CD4-positive, alpha-beta T cell (primary cell): ENCODE results near the gene LCOR. TPM values are rescaled to one million over a fixed set of nuclear protein-coding genes. Genes with fewer than 3 reads are reported as not detected.

Experiments
- ATAC-seq: fragments of 200-7000 bp; cut with Tn5 transposase; one replicate; pipeline ENCODE4 v1.10.0; 2022; ENCODE audit warnings: mild to moderate bottlenecking; ENCODE audit not compliant: poor library complexity
- CTCF ChIA-PET: fragments of 350-600 bp; sonication (Branson Sonifier 250); formaldehyde crosslinking; loops from one replicate; lab custom pipeline; 2021; ENCODE audit warnings: antibody characterized with exemption, inconsistent platforms; lab: Charles Lee
- POLR2A ChIA-PET: fragments of 350-600 bp; sonication (Branson Sonifier 250); formaldehyde crosslinking; loops from one replicate; lab custom pipeline; 2021; ENCODE audit warnings: antibody characterized with exemption, inconsistent platforms; lab: Charles Lee
- DNase-seq, 14 experiments: peaks; one replicate each; pipeline ENCODE4 v3.0.0-alpha.2; 2013 to 2020; ENCODE audit warnings: mixed read lengths in 2 of 14
- H3K27ac ChIP-seq, 2 donors: one replicate each; pipeline versions ENCODE4 v1.5.1 to v1.7.0; 2013; ENCODE audit warnings: low read length in 2 of 2, low read depth in 1 of 2, mild to moderate bottlenecking in 1 of 2
- H3K27me3 ChIP-seq, 2 experiments: 1 replicate in 1 of 2; 2 replicates in 1 of 2; pipeline versions ENCODE4 v1.6.1 to v1.7.0; 2013; ENCODE audit warnings: low read length in 2 of 2, control low read depth in 1 of 2, mild to moderate bottlenecking in 1 of 2, moderate library complexity in 1 of 2; ENCODE audit not compliant: insufficient read depth in 2 of 2, control insufficient read depth in 1 of 2
- H3K36me3 ChIP-seq: one replicate; pipeline ENCODE4 v1.6.1; 2013; ENCODE audit warnings: low read length, control low read depth; ENCODE audit not compliant: insufficient read depth
- H3K4me1 ChIP-seq: one replicate; pipeline ENCODE4 v1.6.1; 2013; ENCODE audit warnings: low read length, control low read depth; ENCODE audit not compliant: insufficient read depth
- H3K4me3 ChIP-seq: one replicate; pipeline ENCODE4 v1.5.1; 2013; ENCODE audit warnings: mild to moderate bottlenecking, low read length, moderate library complexity
- H3K9me3 ChIP-seq, 2 experiments: 1 replicate in 1 of 2; 2 replicates in 1 of 2; pipeline versions ENCODE4 v1.6.1 to v1.7.0; 2013; ENCODE audit warnings: low read length in 2 of 2, mild to moderate bottlenecking in 2 of 2, control low read depth in 1 of 2, moderate library complexity in 1 of 2; ENCODE audit not compliant: control insufficient read depth in 1 of 2, insufficient read depth in 1 of 2
- H3K27ac Mint-ChIP-seq: one replicate; pipeline ENCODE4 v1.8.0; 2020; ENCODE audit warnings: mixed read lengths
- H3K27me3 Mint-ChIP-seq: one replicate; pipeline ENCODE4 v1.8.0; 2021; ENCODE audit warnings: mixed read lengths
- H3K36me3 Mint-ChIP-seq: one replicate; pipeline ENCODE4 v1.8.0; 2021; ENCODE audit warnings: low read depth, mixed read lengths
- H3K4me1 Mint-ChIP-seq: one replicate; pipeline ENCODE4 v1.8.0; 2021; ENCODE audit warnings: low read depth, mixed read lengths
- H3K4me3 Mint-ChIP-seq: one replicate; pipeline ENCODE4 v1.8.0; 2020; ENCODE audit warnings: mild to moderate bottlenecking, mixed read lengths
- H3K9me3 Mint-ChIP-seq: one replicate; pipeline ENCODE4 v1.8.0; 2020; ENCODE audit warnings: mixed read lengths
- intact Hi-C, 2 experiments: fragments of 100-400 bp; cut with DNase I in 1 of 2; cut with micrococcal nuclease in 1 of 2; formaldehyde crosslinking; loops; one replicate each; pipeline versions ENCODE4 v1.15.1 to v1.9.0; 2023 to 2025; cut with DNase I, micrococcal nuclease
- total RNA-seq, 174 experiments: library from RNA in 2 of 174; stranded (reverse) in 2 of 174; gene quantifications; one replicate each; pipeline ENCODE4 v1.2.3 and lab custom pipeline; 2021 to 2026
- TF ChIP-seq, protein P1 (sequence below): fragments of 200-600 bp; IDR thresholded peaks from one replicate; pipeline ENCODE4 v1.8.0; 2022; ENCODE audit warnings: antibody characterized with exemption, mild to moderate bottlenecking

The LCOR gene
- total RNA-seq, 2 experiments from 2014 or later, result 46.0 to 56.0 TPM

DNA sequence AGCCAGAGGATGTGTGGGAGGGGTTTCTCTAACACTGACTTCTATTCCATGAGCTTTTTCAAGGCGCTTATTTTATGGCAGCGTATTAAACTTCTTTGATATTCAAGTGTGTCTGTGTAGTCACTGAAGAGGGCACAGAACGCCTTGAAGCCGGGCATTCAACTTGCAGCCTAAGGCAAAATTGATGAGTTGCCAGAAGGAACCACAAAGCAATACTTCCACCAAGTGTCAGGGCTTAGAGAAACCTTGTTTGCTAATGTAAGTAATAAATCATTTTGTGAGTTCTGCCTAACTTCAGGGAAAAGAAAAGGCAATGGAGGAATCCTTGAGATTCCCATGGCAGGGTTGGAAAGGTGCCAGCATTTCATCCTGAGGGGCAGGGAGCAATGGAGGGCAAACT, 163.8 kb downstream of the LCOR start:
- H3K27ac Mint-ChIP-seq, result no peak overlapping the region
- POLR2A ChIA-PET, result interaction anchor here (0.6 kb wide), 1 partner anchor 46 kb away, joined by 5 read pairs; no protein-coding TSS in a partner anchor
- intact Hi-C loops, result no loop called here

DNA sequence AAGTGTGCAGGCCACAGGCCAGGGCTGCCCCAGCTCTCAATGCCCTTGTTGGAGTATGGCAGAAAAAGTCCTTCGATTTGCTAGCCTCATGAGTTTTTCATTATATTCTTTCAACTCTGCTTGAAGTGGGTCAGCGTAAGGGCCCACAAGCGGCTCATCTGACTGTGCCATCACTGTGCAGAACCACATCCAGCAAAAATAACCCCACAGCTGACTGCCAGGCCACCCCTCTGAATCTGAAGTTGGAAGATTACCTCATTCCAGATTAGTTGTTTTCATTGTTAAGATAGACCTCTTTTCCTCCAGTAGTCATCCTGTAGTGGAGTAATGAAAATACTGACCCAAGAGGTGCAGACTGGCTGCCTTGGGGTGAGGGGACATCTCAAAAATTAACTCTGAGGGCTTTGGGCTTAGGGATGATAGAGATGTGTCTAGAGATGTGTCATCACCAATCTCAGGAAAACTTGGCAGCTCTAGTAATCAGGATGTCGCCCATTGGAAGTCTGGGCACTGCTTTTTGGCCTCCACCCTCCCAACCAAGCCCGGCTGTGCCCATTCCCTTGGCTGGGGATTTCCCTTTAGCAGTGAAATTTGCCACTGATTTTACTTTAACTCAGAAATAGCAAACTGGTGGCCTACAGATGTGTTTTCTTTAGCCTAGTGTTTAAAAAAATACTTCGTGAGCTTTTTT, 164.3 kb downstream of the LCOR start:
- no peaks in the 10 kb centered on the region for H3K36me3 Mint-ChIP-seq
- DNase-seq, result no peak
- ChIA-PET POLR2A (interaction anchor here (0.6 kb wide), 1 partner anchor 47 kb away, joined by 5 read pairs; no protein-coding TSS in a partner anchor), CTCF (no interaction called here)
- Histone ChIP-seq H3K27ac (no peak overlapping the region), H3K4me3 (no peak overlapping the region), H3K27me3 (no peaks in the 10 kb centered on the region), H3K9me3 (no peaks in the 10 kb centered on the region), H3K4me1 (no peaks in the 10 kb centered on the region), H3K36me3 (no peaks in the 10 kb centered on the region)
- intact Hi-C loops, result no loop called here
- TF ChIP-seq, protein P1, sequence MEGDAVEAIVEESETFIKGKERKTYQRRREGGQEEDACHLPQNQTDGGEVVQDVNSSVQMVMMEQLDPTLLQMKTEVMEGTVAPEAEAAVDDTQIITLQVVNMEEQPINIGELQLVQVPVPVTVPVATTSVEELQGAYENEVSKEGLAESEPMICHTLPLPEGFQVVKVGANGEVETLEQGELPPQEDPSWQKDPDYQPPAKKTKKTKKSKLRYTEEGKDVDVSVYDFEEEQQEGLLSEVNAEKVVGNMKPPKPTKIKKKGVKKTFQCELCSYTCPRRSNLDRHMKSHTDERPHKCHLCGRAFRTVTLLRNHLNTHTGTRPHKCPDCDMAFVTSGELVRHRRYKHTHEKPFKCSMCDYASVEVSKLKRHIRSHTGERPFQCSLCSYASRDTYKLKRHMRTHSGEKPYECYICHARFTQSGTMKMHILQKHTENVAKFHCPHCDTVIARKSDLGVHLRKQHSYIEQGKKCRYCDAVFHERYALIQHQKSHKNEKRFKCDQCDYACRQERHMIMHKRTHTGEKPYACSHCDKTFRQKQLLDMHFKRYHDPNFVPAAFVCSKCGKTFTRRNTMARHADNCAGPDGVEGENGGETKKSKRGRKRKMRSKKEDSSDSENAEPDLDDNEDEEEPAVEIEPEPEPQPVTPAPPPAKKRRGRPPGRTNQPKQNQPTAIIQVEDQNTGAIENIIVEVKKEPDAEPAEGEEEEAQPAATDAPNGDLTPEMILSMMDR, result no peak
- no peaks in the 10 kb centered on the region for H3K27me3 Mint-ChIP-seq
- no peaks in the 10 kb centered on the region for H3K9me3 Mint-ChIP-seq
- no peak overlapping the region for H3K27ac Mint-ChIP-seq
- no peaks in the 10 kb centered on the region for H3K4me1 Mint-ChIP-seq
- ATAC-seq, result no peak
- H3K4me3 Mint-ChIP-seq, result no peak overlapping the region

More for the DNA sequence above, 163.8 kb downstream of the LCOR start:
- H3K4me1 Mint-ChIP-seq, result no peaks in the 10 kb centered on the region
- no peaks in the 10 kb centered on the region for H3K36me3 ChIP-seq
- CTCF ChIA-PET, result no interaction called here
- H3K27me3 Mint-ChIP-seq, result no peaks in the 10 kb centered on the region
- no peaks in the 10 kb centered on the region for H3K27me3 ChIP-seq
- no peak overlapping the region for H3K4me3 ChIP-seq
- no peak overlapping the region for H3K27ac ChIP-seq
- no peaks in the 10 kb centered on the region for H3K4me1 ChIP-seq
- TF ChIP-seq, protein P1, result no peak
- DNase-seq, result no peak
- no peaks in the 10 kb centered on the region for H3K9me3 ChIP-seq
- no peak for ATAC-seq
- H3K4me3 Mint-ChIP-seq, result no peak overlapping the region
- H3K36me3 Mint-ChIP-seq, result no peaks in the 10 kb centered on the region
- H3K9me3 Mint-ChIP-seq, result no peaks in the 10 kb centered on the region

DNA sequence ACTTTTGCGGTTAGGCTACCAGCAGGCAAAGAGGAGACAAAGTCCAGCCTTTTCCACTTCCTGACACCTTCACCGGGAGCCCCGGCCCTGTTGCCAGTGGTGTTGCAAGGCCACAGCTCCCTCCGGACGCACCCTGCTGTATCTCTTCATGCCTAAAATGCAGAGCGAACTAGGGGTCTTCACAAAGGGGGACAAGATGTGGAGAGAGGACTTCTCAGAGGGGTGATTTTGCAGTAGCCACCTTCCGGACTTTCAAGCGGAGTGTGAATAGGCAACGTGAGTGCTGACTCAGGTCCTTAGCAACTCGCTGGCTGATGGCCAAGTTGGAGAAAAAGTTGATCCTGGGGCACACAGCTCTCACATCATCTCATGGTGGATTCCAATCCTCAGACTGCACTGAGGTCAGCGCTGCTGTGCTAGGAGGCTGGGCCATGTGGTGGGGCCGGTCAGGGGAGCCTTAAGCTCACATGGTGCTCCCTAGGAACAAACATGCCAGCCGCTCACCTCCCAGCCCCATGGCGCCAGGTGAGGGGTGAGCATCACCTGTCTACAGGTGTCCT, 166.3 kb downstream of the LCOR start:
- no peaks in the 10 kb centered on the region for H3K36me3 Mint-ChIP-seq
- no peak overlapping the region for H3K4me3 Mint-ChIP-seq
- Histone ChIP-seq H3K4me1 (no peaks in the 10 kb centered on the region), H3K9me3 (no peaks in the 10 kb centered on the region), H3K27ac (no peak overlapping the region), H3K4me3 (no peak overlapping the region), H3K36me3 (no peaks in the 10 kb centered on the region), H3K27me3 (no peaks in the 10 kb centered on the region)
- H3K9me3 Mint-ChIP-seq, result no peaks in the 10 kb centered on the region
- H3K27ac Mint-ChIP-seq, result no peak overlapping the region
- POLR2A ChIA-PET, result no interaction called here
- intact Hi-C loops, result no loop called here
- CTCF ChIA-PET, result no interaction called here
- ATAC-seq (no peak), DNase-seq (no peak)
- TF ChIP-seq, protein P1, result no peak
- H3K4me1 Mint-ChIP-seq, result no peaks in the 10 kb centered on the region
- H3K27me3 Mint-ChIP-seq, result no peaks in the 10 kb centered on the region
